ENCODE measurements around the gene HM13. TPM values are rescaled to one million over a fixed set of nuclear protein-coding genes. Genes with fewer than 3 reads are reported as not detected.
A peak's percentile ranks its signal among the peaks of the same experiment; 100 is the strongest.

HM13 gene
- total and polyA plus RNA-seq, 2 of the 13 experiments (the other 11 are each of a cell fraction or from before 2014, with no cell fraction given): 118 to 243 TPM

GRCh38 chr20:31573555-31574321, 59.5 kb downstream of the HM13 start (continued):
- TF ChIP-seq NRL (CRISPR knock-in tag; IDR thresholded peaks at IDR 0.05; ENCODE audit: borderline replicate concordance) (peak; percentile 69), ZNF776 (CRISPR knock-in tag; IDR thresholded peaks at IDR 0.05) (no peak), ZNF547 (CRISPR knock-in tag; IDR thresholded peaks at IDR 0.05) (no peak), HMGXB3 (CRISPR knock-in tag; IDR thresholded peaks at IDR 0.05; ENCODE audit: borderline replicate concordance) (peak; percentile 13; the same call in 1 of the 2 replicates), HNRNPLL (IDR thresholded peaks at IDR 0.05; ENCODE audit: low read depth, low read length, poor library complexity, severe bottlenecking) (no peak), SAP130 (CRISPR knock-in tag; IDR thresholded peaks at IDR 0.05; ENCODE audit: low read depth) (no peak), ZNF567 (CRISPR knock-in tag; IDR thresholded peaks at IDR 0.05; ENCODE audit: borderline replicate concordance) (no peak), USF2 (IDR thresholded peaks at IDR 0.05; ENCODE audit: low read depth, low read length) (no peak), USF2 (CRISPR knock-in tag; IDR thresholded peaks at IDR 0.05; ENCODE audit: borderline replicate concordance) (0 out of 2 replicates have a peak, but pooled peaks have one; percentile 46), ZNF572 (CRISPR knock-in tag; IDR thresholded peaks at IDR 0.05) (peak; percentile 94), ZNF160 (CRISPR knock-in tag; IDR thresholded peaks at IDR 0.05) (no peak; the same call in 1 of the 2 replicates), ZNF180 (CRISPR knock-in tag; IDR thresholded peaks at IDR 0.05; ENCODE audit: borderline replicate concordance, low read depth) (no peak), NAIF1 (CRISPR knock-in tag; IDR thresholded peaks at IDR 0.05; ENCODE audit: borderline replicate concordance) (no peak), RFX1 (IDR thresholded peaks at IDR 0.05) (no peak), ZBTB21 (CRISPR knock-in tag; IDR thresholded peaks at IDR 0.05) (no peak), SNAPC5 (CRISPR knock-in tag; IDR thresholded peaks at IDR 0.05; ENCODE audit: borderline replicate concordance) (no peak), NFKBIZ (CRISPR knock-in tag; IDR thresholded peaks at IDR 0.05) (no peak), E2F5 (CRISPR knock-in tag; conservative IDR thresholded peaks at IDR 0.05) (no peak), ZBTB38 (CRISPR knock-in tag; IDR thresholded peaks at IDR 0.05) (peak; percentile 6; the same call in 1 of the 2 replicates), GMEB1 (CRISPR knock-in tag; IDR thresholded peaks at IDR 0.05; ENCODE audit: borderline replicate concordance) (no peak), TAF1 (CRISPR knock-in tag; IDR thresholded peaks at IDR 0.05) (peak; percentile 15; the same call in 1 of the 2 replicates)

Measured in HepG2 (cell line).